NCI-H2227 (cell line): ENCODE measurements around the gene STK24.

Experiments used
- DNase-seq: peaks from one replicate; lab custom pipeline; 2025; ENCODE audit not compliant: unreplicated experiment; lab: John Stamatoyannopoulos, UW

Gene STK24

DNA sequence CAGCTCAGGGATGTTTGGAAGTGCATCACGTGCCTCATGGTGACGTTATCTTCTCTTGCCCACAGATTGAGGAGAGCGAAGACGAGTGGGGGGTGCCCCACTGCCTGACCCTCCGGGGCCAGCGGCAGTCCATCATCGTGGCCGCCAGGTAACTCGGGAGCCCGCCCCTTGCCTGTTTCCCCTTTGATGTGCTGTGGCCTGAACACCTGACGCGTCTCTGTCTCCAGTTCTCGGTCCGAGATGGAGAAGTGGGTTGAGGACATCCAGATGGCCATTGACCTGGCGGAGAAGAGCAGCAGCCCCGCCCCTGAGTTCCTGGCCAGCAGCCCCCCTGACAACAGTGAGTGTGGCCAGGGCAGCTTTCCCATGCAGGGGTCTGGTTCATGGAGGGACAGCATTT lies 137.0 kb downstream of the STK24 start:
- DNase-seq, result no peak

DNA sequence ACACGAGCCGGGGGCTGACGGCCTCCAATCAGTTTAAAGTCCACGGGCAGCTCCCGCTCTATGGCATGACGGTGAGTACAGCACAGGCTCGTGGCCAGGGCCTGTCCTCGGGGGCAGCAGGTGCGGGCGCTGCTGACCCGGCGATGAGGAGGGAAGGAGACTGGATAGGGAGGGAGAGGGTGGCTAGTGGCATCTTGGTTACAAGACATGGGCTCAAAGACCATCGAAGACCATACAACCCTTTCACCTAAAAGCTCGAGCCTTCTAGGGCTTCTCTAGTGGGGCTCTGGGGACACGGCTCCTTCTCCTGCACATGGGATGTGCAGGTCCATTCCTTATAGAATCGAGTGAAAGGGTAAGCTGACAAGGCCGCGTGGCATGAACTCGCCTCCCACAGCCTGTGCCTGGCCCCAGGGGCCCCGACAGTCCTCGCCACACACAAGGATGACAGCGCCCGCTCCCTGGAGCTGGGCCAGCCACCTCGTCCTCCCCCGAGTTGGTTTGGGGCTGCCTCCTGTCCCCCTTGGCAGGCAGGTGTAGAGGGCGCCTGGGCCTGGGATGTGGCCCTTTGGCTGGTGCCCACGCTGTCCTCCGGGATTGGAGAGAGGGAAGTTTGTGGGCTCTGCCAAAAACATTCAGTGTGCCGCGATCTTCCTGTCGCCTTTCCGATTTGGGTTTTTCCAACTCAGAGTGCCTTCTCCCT lies 137.6 kb downstream of the STK24 start:
- no peak for DNase-seq

DNA sequence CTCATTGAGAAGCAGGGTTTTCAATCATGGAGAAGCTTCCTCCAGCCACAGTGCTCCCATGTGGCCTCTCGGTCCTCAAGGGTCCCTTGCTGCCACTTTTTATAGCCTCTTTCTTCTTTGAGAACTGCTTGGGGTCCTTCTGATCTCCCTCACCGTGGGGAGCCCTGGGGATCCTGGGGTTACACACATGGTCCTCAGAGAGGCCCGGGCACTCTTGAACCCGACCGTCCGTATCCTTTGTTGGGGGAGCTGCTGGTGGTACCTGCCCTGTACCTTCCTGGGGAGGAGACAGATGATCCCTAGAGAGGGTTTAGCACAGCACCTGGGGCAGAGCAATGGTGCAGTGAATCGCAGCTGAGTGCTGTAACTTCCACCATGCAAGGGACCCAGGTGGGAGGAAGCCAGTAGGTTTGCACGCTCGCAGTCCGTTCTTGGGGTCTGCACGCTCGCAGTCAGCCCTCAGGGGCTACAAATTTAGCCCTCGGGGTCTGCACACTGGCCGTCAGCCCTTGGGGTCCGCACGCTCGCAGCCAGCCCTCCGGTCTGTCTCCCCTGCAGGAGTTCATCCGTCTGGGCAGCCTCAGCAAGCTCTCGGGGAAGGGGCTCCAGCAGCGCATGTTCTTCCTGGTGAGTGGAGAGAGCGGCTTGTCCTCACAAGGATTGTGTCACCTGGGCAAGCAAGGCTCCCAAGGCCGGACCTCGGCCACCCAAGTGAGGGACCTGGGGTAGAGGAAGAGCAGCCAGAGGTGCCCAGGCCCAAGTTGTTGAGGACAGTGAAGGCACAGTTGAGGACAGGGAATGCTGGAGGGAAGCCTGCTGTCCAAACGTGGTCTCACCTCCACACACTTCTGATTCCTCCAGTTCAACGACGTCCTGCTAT lies 138.4 kb downstream of the STK24 start:
- no peak for DNase-seq

DNA sequence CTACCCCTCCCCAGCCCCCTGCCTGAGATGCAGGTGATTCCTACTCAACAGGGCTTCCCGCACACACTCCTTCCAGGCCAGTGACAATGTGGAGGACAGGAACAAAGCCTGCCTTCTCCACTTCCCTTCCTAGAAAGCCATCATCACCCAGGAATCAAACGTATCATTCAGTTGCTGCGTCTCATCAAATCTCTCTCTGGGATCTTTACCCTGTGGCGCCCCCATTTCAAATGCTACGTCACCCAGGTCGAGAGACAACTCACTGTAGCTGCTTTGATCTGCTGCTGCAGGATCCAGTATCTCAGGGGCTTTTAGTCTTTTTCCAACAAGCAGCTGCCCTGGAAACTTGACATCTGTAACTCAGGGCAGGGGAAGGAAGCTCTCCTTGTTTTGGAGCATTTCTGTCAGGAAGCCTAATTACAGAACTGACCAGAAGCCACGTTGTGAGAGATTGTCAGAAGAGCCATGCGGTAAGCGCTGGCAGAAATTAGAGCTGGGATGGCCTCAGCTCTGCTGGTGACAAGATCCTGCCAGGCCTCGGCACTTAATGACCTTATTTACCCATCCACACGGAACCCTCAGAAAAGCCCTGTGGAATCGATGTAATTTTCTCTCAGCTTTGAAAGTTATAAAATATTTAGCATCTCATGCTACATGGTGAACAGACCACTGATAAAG lies 140.5 kb downstream of the STK24 start:
- no peak for DNase-seq

DNA sequence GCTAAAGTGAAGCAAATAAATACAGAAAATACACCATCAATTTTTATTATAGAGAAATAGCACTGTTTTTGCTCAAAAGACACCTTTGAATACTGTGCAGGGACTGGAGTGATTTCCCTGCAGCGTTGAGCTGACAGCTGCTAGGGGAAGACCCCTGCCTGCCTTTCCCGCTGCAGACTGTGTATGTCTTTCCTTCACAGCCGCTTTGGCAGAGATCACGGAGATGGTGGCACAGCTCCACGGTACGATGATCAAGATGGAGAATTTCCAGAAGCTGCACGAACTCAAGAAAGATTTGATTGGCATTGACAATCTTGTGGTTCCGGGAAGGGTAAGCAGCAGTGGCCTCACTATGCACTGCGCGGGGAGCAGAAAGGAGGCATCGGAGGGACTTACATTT lies 141.5 kb downstream of the STK24 start:
- no peak for DNase-seq

DNA sequence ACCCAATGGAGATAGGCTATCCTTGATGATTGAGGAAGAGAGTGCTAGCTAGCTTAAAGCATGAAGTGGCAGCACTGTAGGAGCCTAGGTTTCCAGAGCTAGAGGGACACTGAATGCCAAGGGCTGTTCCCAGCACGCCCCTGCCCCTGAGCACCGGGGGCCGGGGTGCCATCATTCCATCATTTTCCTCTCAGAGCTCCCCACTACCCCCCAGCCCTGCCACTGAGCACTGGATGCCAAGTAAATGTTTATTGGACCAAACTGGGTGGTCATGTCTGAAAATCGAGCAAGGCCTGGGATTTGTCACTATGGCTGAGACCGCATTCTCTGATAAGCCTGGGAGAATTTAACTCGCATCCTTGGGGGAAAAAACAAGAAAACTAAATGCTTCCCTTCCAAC lies 142.8 kb downstream of the STK24 start:
- no peak for DNase-seq

DNA sequence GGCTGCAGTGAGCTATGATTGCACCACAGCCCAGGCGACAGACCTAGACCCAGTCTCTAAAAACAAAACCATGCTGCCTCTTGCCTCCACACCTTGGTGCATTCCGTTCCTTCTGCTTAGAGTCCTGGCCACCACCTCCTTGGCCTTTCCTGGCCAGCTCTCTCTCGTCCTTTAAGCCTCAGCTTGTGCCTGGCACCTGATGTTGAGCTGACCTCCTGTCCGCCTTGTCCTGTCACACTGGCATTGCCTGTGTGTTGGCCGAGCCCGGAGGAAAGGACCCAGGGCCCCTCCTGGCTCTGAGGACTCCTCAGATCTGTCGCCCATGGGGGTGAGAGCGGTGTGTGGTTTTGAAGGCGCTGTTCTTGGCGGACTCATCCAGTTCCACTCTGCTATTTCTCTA lies 143.3 kb downstream of the STK24 start:
- DNase-seq, result no peak

DNA sequence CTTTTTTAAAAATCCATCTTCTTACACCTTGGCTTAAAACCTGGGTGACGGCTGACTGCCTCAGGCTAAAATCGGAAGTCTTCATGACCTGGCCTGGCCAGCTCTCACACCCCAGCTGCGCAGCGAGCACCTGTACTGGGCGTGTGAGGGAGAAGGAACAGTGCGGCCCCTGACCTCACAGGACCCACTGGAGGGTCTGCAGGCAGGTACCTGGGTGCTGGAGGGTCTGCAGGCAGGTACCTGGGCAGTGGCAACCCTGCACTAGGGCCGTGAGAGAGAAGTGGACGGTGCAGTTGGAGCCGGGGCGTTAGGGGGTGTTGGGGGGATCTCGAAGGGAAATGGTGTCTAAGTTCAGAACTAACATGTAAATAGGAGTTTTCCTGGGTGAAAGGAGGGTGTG lies 144.3 kb downstream of the STK24 start:
- no peak for DNase-seq

DNA sequence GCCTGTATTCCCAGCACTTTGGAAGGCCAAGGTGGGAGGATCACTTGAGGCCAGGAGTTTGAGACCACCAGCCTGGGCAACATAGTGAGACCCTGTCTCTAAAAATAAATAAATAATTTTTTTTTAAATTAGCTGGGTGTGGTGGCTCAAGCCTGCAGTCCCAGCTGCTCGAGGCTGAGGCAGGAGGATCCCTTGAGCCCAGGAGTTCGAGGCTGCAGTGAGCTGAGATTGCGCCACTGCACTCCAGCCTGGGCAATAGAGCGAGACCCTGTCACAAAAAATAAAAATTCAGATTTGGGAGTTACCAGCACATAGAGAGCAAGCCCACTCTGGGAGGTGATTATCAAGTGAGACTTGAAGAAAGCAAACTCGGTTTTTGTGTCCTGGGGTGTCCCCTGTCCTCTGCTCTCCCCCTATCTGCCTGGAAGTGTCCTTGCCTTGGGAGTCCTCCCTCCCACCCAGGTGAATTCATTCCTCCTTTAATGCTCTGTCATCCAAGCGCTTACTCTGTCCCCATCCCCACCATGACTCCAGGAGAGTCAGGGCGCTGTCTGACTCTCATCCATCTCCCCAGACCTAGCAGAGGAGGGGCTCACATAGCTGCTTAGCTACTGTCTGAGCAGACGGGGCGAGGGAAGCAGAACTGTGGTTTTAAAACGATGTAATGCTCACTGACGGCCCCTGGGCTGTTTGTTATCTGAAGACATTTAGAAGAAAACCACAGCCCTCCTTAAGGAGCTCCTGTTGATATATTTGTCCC lies 146.8 kb downstream of the STK24 start:
- DNase-seq, result no peak

DNA sequence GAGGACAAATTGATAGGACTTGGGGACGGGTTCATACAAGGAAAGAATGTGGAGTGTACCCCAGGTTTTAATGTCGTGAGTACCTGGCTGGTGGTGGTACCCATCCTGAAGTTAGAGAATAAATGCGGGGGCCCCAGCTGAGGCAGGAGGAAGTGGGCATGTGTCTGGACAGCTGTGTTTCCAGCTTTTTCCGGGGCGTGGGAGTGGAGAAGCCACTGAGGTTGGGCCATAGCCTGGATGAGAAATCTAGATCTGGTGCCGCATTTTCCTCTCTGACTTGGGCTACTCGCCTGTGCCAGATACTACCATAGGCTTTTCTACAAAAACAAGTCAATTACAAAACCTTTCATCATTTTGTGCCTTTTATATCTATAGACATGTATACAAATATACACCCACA lies 147.4 kb downstream of the STK24 start:
- DNase-seq, result no peak

DNA sequence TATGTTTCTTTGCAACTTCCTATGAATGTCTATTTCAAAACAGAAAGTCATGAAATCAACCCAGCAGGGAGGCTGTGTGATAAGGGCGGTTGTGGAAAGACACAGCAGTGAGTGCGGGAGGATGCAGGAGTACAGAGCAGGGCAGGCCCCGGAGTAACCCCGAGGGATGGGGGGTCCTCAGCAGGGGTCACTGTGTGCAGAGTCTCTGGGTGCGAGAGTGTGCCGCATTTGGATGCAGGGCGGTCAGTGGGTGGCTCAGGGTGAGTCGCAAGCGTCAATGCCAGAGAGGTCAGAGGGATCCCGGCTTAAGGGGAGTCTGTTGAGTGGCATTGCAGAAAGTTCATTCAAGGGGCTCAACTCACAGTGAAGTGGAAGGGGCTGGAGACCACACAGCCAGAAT lies 147.8 kb downstream of the STK24 start:
- DNase-seq, result no peak

DNA sequence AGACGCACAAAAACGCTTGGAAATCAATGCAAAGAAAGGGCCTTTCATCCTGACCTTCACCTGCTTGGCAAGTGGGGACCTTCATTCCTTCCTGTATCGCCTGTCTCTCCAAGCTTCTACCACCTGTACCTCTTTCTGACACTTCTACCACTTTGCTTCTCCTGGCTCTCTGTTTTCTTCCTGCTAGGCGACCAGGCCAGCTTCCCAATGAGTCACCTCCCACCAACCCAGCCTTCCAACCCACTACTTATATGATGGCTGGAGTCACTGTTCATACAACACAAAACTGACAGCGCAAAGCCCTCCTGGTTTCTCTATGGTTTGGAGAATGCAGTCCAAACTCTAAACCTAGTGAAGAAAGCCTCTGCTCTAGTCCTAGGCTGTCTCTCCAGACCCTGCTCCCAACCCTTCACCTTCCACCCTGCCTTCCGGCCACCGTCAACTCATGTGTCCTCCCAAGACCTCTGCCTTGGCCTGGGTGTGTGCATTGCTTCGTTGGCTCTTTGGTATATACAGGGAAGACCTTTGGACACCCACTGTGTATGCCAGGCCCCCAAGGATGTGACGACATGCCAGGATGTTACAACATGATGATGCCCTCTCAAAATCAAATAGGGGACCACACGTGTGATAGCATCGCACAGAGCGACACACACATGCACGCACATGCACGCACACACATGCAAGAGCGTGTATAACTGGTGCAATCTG lies 148.5 kb downstream of the STK24 start:
- DNase-seq, result no peak

DNA sequence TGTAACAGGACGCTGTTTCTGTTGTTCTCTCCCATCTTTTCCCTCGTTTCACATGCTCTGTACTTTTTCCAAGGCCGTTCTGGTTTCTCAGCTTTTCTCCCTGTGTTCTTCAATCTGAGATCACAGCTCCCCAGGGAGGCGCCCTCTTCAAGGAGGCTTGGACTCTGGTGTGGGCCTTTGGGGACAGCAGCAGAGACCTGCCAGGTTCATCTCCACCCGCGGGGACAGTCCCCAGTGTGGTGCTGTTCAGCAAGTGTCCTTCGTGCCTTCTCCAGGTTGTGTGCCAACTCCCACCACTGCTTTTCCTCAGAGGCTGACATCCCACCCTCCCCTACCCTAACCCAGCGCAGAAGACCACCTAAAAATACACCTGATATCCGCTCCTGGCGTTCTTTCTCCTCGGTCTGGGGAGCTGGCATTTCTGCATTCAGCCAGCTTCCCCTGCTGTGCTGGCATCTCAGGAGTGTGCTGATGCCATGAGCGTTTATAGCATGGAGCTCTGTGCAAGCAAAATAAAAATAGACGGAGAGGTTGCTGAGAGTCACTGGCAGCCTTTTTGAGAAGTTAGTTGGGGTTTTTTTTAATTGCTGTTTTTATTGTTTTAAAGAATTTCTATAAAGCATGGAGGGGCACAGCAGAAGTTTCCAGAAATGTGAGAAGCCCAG lies 149.4 kb downstream of the STK24 start:
- no peak for DNase-seq

DNA sequence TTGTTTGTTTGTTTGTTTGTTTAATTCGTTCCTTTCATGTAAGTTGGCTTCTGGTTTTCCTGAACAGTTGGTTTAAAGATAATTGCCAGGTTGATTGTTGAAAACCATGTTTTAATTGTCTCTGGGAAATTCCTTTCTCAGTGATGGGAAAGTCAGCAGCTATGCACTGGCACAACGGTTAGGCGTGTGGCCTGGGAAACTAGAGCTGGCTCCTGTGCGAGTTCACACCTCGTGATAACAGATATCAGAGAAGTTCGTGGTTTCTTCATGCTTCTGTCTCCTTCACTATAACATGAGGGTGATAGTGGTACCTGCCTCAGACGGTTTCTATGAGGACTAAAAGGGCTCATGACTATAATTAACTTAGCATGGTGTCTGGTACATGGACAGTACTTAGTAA lies 153.5 kb downstream of the STK24 start:
- no peak for DNase-seq

DNA sequence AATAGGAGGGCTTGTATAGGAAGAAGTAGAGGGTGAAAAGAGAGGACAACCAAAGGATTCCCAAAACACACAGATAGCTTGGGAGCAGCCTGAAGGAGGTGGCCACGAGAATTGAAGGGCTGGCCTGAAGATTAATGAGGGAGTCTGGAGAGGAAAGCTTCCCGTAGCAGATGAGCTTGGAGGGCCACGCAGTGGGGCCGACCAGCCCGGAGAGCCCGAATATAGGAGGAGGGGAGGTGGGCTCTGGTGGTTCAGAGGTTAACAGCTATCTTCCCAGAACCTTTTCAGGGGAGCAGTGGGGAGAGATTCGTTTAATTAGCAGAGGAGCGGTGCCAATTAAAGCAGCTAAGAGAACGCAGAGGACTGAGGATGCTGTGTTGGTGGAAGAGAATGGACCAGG lies 154.9 kb downstream of the STK24 start:
- no peak for DNase-seq

DNA sequence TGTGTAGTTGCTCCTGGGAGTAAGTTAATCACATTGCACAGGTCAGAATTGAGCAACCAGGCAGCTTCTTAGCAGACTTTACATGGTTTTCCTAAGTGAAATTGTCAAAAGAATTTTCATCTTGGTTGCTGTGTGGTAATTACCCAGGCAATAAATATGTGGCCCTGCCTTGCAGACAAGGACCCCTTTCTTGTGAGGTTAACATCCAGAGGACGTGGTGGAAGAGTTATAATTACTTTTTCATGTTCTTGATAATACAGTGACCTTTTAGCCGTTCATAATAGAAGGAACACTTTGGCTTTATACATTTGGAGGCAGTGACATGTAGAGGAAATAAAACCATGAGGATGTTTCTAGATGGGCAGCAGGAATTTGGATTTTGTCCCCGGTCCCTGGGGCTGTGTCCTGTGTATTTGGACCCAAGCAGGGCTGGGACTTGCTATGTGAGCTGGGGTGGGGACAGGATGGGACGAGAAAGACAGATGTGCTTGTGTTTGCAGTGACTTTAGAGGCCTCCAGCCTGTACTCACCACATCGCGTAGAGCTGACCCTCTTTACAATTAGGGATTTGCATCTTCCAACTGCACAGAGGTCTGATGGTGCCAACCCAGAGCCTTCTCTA lies 156.2 kb downstream of the STK24 start:
- DNase-seq, result no peak

DNA sequence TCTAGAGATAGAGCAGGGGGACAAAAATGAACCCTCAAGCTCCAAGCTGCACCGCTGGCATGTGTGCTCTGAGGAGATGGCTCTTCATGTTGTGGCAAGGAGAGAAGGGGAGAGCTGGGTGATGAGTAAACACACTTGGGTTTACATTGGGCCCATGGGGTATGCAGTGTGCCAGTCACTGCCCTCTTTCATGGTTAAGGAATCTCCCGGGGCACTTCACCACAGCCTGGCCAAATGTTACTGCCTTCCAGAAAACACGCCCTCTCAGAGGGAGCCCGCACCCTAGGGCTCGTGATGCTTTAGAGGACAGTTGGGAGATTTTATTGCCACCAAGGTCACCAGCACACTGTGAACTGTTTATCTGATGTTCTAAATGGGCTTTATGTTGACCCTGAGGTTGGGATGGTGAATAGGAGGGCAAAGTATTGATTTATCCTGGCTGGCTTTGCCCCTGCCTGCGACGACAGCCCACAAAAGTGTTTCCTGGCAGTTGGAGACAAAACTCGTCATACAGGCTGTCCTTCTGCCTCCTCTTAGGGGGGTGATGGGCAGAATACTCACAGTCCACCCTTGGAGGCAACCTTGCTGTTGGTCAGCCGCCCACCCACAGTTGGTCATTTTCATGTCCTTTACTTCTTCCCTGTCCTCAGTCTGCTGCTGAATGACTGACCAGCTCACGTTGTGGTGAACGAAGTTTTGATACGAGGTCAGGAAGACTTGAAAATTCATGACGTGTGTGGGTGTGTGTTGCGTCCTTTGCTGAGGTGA lies 156.9 kb downstream of the STK24 start:
- no peak for DNase-seq

DNA sequence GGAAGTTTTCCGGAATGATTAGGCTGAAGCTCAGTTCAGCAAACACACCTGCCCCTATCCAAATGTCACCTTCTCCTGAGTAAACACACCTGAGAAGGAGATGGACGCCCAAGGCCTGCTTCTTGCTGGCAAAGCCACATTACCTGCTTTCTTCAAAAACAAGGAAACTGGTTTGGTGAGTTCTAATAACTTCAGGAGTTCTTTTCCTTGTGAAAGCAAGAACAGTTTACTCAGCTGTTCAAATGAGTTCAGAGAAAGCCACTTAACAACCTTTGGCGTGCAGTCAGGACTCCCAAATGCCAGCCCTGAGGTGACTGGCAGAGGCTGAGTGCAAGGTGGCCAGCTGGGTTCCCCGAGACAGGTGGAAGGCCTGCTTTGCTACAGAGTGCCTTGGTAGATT lies 160.5 kb downstream of the STK24 start:
- no peak for DNase-seq
